HepG2 (cell line): Measurements from ENCODE around the gene MYH7. TPM values are rescaled to one million over a fixed set of nuclear protein-coding genes. Genes with fewer than 3 reads are reported as not detected.

Source experiments
- ARNT2 ChIP-seq: sonication (generic); formaldehyde crosslinking; IDR thresholded peaks from 2 replicates; pipeline ENCODE4 v1.8.0; 2022; ENCODE audit warnings: mild to moderate bottlenecking, low read depth, missing genetic modification reagents, moderate library complexity
- BORCS8-MEF2B ChIP-seq: sonication (generic); formaldehyde crosslinking; IDR thresholded peaks from 2 replicates; pipeline ENCODE4 v1.8.0; 2022; ENCODE audit warnings: mild to moderate bottlenecking, missing genetic modification reagents
- CCDC6 ChIP-seq: sonication (generic); formaldehyde crosslinking; IDR thresholded peaks from 2 replicates; pipeline ENCODE4 v1.8.1; 2022; ENCODE audit warnings: mild to moderate bottlenecking, missing genetic modification reagents, moderate library complexity
- ELF3 ChIP-seq: IDR thresholded peaks from 2 replicates; pipeline ENCODE4 v1.6.1; 2016; ENCODE audit warnings: missing genetic modification reagents, missing compliant biosample characterization
- FOXC1 ChIP-seq: sonication (generic); formaldehyde crosslinking; IDR thresholded peaks from 2 replicates; pipeline ENCODE4 v1.8.0; 2022; ENCODE audit warnings: mild to moderate bottlenecking, missing genetic modification reagents, borderline replicate concordance
- MAZ ChIP-seq, 2 experiments: sonication (generic) in 1 of 2; formaldehyde crosslinking in 1 of 2; IDR thresholded peaks; 2 replicates each; pipeline versions ENCODE4 v1.5.0 to v1.6.1; 2012 to 2020; ENCODE audit warnings: low read depth in 2 of 2, mild to moderate bottlenecking in 2 of 2, borderline replicate concordance in 1 of 2, improper control_type of control experiment in 1 of 2, low read length in 1 of 2, missing genetic modification reagents in 1 of 2, moderate library complexity in 1 of 2
- MBNL3 ChIP-seq: fragments of 250-450 bp; sonication (Bioruptor Pico); conservative IDR thresholded peaks from 2 replicates; pipeline ENCODE4 v1.8.0; 2022; ENCODE audit warnings: mild to moderate bottlenecking, inconsistent platforms
- MYNN ChIP-seq: sonication (generic); formaldehyde crosslinking; IDR thresholded peaks from 2 replicates; pipeline ENCODE4 v1.4.0; 2020; ENCODE audit warnings: mild to moderate bottlenecking, low read depth, missing genetic modification reagents
- NFKBIZ ChIP-seq: IDR thresholded peaks from 2 replicates; pipeline ENCODE4 v1.6.1; 2018; ENCODE audit warnings: missing genetic modification reagents, missing compliant biosample characterization
- PPARG ChIP-seq: conservative IDR thresholded peaks from 2 replicates; pipeline ENCODE4 v1.6.1; 2016; ENCODE audit warnings: missing biosample characterization, missing genetic modification reagents
- PRPF4 ChIP-seq: fragments of 200-400 bp; formaldehyde crosslinking; IDR thresholded peaks from 2 replicates; pipeline ENCODE4 v1.6.1; 2016; ENCODE audit warnings: low read length, low read depth; ENCODE audit not compliant: poor library complexity, severe bottlenecking
- RFX1 ChIP-seq: fragments of 450-650 bp; IDR thresholded peaks from 2 replicates; pipeline ENCODE4 v1.6.1; 2017
- SMC3 ChIP-seq: IDR thresholded peaks from 2 replicates; pipeline ENCODE4 v1.6.1; 2011; ENCODE audit warnings: low read length, improper control_type of control experiment
- TEAD3 ChIP-seq: optimal IDR thresholded peaks from 2 replicates; pipeline ENCODE3; 2016; ENCODE audit warnings: borderline replicate concordance
- TMF1 ChIP-seq: sonication (generic); formaldehyde crosslinking; IDR thresholded peaks from 2 replicates; pipeline ENCODE4 v1.8.1; 2022; ENCODE audit warnings: low read depth, missing genetic modification reagents
- ZNF12 ChIP-seq: sonication (generic); formaldehyde crosslinking; IDR thresholded peaks from 2 replicates; pipeline ENCODE4 v1.5.0; 2020; ENCODE audit warnings: missing genetic modification reagents
- ZNF17 ChIP-seq: sonication (generic); formaldehyde crosslinking; IDR thresholded peaks from 2 replicates; pipeline ENCODE4 v1.5.0; 2020; ENCODE audit warnings: mild to moderate bottlenecking, missing genetic modification reagents
- ZNF564 ChIP-seq: sonication (generic); formaldehyde crosslinking; IDR thresholded peaks from 2 replicates; pipeline ENCODE4 v1.8.1; 2023; ENCODE audit warnings: mild to moderate bottlenecking, missing genetic modification reagents
- ZNF570 ChIP-seq: sonication (generic); formaldehyde crosslinking; IDR thresholded peaks from 2 replicates; pipeline ENCODE4 v1.4.0; 2020; ENCODE audit warnings: mild to moderate bottlenecking, missing genetic modification reagents, borderline replicate concordance
- ZNF598 ChIP-seq: sonication (generic); formaldehyde crosslinking; IDR thresholded peaks from 2 replicates; pipeline ENCODE4 v1.5.1; 2020; ENCODE audit warnings: mild to moderate bottlenecking, missing genetic modification reagents, borderline replicate concordance
- polyA plus RNA-seq, 8 experiments: library from polyadenylated mRNA; depleted of rRNA in 3 of 8; stranded (reverse) in 7 of 8; unstranded in 1 of 8; fragments of >200 nt; fragmentation: Illumina TruSeq in 4 of 8; extraction: Trizol in 4 of 8; gene quantifications; 2 replicates each; pipeline versions ENCODE4 v1.2.1 to v1.2.3, GENCODE V29; 2011 to 2016; ENCODE audit warnings: low read depth in 4 of 8, missing spikeins in 1 of 8, mixed read lengths in 1 of 8; ENCODE audit not compliant: insufficient read depth in 1 of 8
- total RNA-seq, 5 experiments: library from RNA; depleted of rRNA; stranded (reverse); fragments of >200 nt; fragmentation: Illumina TruSeq; extraction: Trizol; gene quantifications; 2 replicates each; pipeline ENCODE4 v1.2.3, GENCODE V29; 2016; ENCODE audit warnings: low read depth in 1 of 5
- TF ChIP-seq, protein P1 (sequence below): IDR thresholded peaks from 2 replicates; pipeline ENCODE4 v1.6.1; 2016; ENCODE audit warnings: low read depth
- TF ChIP-seq, protein P2 (sequence below), 2 experiments: sonication (generic) in 1 of 2; formaldehyde crosslinking in 1 of 2; IDR thresholded peaks; 2 replicates each; pipeline versions ENCODE4 v1.4.0 to v1.6.1; 2018 to 2020; ENCODE audit warnings: missing genetic modification reagents in 2 of 2, borderline replicate concordance in 1 of 2, low read depth in 1 of 2, mild to moderate bottlenecking in 1 of 2, missing biosample characterization in 1 of 2
- TF ChIP-seq, protein P3 (sequence below): sonication (generic); formaldehyde crosslinking; IDR thresholded peaks from 2 replicates; pipeline ENCODE4 v1.8.1; 2023; ENCODE audit warnings: mild to moderate bottlenecking, missing genetic modification reagents
- TF ChIP-seq, protein P4 (sequence below): IDR thresholded peaks from 2 replicates; pipeline ENCODE4 v1.6.1; 2016; ENCODE audit warnings: missing biosample characterization, missing genetic modification reagents, low read depth

The MYH7 gene
- total and polyA plus RNA-seq, 2 of the 13 experiments (the other 11 are each of a cell fraction or from before 2014, with no cell fraction given): 0.04 TPM; not detected in 1

DNA sequence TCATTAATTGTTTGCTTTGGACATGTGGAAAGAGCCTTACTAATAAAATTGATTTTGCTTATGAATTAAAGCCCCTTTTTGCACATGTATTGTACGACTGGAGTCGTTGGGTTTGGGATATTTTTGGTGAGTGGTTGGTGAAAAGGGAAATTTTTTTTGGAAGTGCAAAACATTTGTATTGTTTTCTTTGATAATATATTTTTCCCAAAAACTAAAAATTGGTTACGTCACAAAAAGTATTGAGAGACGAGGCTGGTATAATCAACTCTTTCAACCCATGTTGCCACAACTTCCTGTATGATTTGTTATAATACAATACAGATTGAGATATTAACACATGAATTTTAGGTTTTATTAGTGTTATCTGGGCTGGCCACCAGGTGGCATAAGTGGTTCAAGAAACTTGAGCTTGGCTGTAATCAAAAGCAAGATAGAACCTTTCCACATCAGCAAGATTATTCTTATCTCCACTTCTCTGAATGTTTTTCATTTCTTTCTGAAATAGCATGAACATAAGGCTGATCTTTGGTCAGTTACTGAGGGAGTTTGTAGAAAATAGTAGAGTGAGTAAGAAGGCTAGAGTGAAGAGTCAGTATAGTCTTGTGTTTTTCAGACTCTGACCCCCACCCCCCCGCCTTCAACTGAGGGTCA is 42.8 kb upstream of the MYH7 start (continued):
- TF ChIP-seq TEAD3 (CRISPR knock-in tag) (peak; percentile 28), FOXC1 (CRISPR knock-in tag) (no peak), NFKBIZ (CRISPR knock-in tag) (0 out of 2 replicates have a peak, but pooled peaks have one; percentile 65), ARNT2 (no peak), BORCS8-MEF2B (CRISPR knock-in tag) (no peak), ELF3 (CRISPR knock-in tag) (peak; percentile 63), MAZ (IDR thresholded peaks at IDR 0.05; ENCODE audit: borderline replicate concordance, low read depth, low read length) (no peak), MAZ (CRISPR knock-in tag; IDR thresholded peaks at IDR 0.05; ENCODE audit: low read depth) (no peak), MYNN (CRISPR knock-in tag) (no peak), ZNF564 (CRISPR knock-in tag) (no peak), PPARG (no peak), MBNL3 (CRISPR knock-in tag) (no peak), PRPF4 (no peak), TMF1 (CRISPR knock-in tag) (no peak), CCDC6 (CRISPR knock-in tag) (no peak), ZNF598 (CRISPR knock-in tag) (no peak), ZNF17 (CRISPR knock-in tag) (no peak), SMC3 (peak; percentile 96), ZNF570 (CRISPR knock-in tag) (no peak), ZNF12 (no peak; the same call in 1 of the 2 replicates), RFX1 (no peak)
- TF ChIP-seq, protein P1, sequence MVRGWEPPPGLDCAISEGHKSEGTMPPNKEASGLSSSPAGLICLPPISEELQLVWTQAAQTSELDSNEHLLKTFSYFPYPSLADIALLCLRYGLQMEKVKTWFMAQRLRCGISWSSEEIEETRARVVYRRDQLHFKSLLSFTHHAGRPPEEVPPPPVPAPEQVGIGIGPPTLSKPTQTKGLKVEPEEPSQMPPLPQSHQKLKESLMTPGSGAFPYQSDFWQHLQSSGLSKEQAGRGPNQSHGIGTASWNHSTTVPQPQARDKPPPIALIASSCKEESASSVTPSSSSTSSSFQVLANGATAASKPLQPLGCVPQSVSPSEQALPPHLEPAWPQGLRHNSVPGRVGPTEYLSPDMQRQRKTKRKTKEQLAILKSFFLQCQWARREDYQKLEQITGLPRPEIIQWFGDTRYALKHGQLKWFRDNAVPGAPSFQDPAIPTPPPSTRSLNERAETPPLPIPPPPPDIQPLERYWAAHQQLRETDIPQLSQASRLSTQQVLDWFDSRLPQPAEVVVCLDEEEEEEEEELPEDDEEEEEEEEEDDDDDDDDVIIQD: no peak; the same call in 1 of the 2 replicates
- TF ChIP-seq, protein P2, sequence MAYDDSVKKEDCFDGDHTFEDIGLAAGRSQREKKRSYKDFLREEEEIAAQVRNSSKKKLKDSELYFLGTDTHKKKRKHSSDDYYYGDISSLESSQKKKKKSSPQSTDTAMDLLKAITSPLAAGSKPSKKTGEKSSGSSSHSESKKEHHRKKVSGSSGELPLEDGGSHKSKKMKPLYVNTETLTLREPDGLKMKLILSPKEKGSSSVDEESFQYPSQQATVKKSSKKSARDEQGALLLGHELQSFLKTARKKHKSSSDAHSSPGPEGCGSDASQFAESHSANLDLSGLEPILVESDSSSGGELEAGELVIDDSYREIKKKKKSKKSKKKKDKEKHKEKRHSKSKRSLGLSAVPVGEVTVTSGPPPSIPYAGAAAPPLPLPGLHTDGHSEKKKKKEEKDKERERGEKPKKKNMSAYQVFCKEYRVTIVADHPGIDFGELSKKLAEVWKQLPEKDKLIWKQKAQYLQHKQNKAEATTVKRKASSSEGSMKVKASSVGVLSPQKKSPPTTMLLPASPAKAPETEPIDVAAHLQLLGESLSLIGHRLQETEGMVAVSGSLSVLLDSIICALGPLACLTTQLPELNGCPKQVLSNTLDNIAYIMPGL (CRISPR knock-in tag; IDR thresholded peaks at IDR 0.05; ENCODE audit: borderline replicate concordance in 1 of 2, low read depth in 1 of 2): no peak
- TF ChIP-seq, protein P3, sequence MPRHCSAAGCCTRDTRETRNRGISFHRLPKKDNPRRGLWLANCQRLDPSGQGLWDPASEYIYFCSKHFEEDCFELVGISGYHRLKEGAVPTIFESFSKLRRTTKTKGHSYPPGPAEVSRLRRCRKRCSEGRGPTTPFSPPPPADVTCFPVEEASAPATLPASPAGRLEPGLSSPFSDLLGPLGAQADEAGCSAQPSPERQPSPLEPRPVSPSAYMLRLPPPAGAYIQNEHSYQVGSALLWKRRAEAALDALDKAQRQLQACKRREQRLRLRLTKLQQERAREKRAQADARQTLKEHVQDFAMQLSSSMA (CRISPR knock-in tag): no peak
- TF ChIP-seq, protein P4, sequence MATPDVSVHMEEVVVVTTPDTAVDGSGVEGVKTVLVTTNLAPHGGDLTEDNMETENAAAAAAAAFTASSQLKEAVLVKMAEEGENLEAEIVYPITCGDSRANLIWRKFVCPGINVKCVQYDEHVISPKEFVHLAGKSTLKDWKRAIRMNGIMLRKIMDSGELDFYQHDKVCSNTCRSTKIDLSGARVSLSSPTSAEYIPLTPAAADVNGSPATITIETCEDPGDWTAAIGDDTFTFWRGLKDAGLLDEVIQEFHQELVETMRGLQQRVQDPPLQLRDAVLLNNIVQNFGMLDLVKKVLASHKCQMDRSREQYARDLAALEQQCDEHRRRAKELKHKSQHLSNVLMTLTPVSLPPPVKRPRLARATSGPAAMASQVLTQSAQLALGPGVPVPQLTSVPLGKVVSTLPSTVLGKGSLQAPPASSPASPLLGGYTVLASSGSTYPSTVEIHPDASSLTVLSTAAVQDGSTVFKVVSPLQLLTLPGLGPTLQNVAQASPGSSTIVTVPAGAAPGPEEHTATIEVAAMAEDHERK (CRISPR knock-in tag): peak; percentile 15; the same call in 1 of the 2 replicates
